H1 (cell line): ENCODE data around the gene GZMM.

Source experiments
- CHD2 ChIP-seq: IDR thresholded peaks from 2 replicates; pipeline ENCODE4 v1.6.1; 2012; ENCODE audit warnings: low read length, improper control_type of control experiment
- CREB1 ChIP-seq: IDR thresholded peaks from 2 replicates; pipeline ENCODE4 v1.6.1; 2012; ENCODE audit warnings: inconsistent platforms
- CTCF ChIP-seq, 3 experiments: IDR thresholded peaks; 1 replicate in 2 of 3; 2 replicates in 1 of 3; pipeline versions ENCODE4 v1.5.1 to v1.6.1; 2011; ENCODE audit warnings: low read length in 3 of 3, mild to moderate bottlenecking in 3 of 3, inconsistent platforms in 2 of 3, low read depth in 1 of 3, moderate library complexity in 1 of 3; ENCODE audit not compliant: insufficient read depth in 1 of 3; ENCODE audit errors: control extremely low read depth in 1 of 3
- GABPA ChIP-seq: IDR thresholded peaks from 2 replicates; pipeline ENCODE4 v1.6.1; 2011; ENCODE audit warnings: mild to moderate bottlenecking, low read length, moderate library complexity, borderline replicate concordance; ENCODE audit not compliant: insufficient read depth
- PHF8 ChIP-seq: fragments of 200-600 bp; sonication (generic); conservative IDR thresholded peaks from 2 replicates; pipeline ENCODE4 v1.7.1; 2012; ENCODE audit warnings: low read depth, mild to moderate bottlenecking, inconsistent platforms, low read length, moderate library complexity
- POLR2A ChIP-seq, 2 experiments: IDR thresholded peaks; 1 replicate in 1 of 2; 2 replicates in 1 of 2; pipeline ENCODE4 v1.6.1; 2011; ENCODE audit warnings: low read depth in 2 of 2, low read length in 2 of 2, mild to moderate bottlenecking in 2 of 2; ENCODE audit errors: control extremely low read depth in 1 of 2
- RBBP5 ChIP-seq: IDR thresholded peaks from 2 replicates; pipeline ENCODE4 v1.7.1; 2012; ENCODE audit warnings: low read depth, mild to moderate bottlenecking, inconsistent platforms, low read length, moderate library complexity, borderline replicate concordance
- SIN3A ChIP-seq, 2 experiments: IDR thresholded peaks in 1 of 2; conservative IDR thresholded peaks in 1 of 2; 2 replicates each; pipeline ENCODE4 v1.6.1; 2011 to 2012; ENCODE audit warnings: low read length in 2 of 2, improper control_type of control experiment in 1 of 2, low read depth in 1 of 2, mild to moderate bottlenecking in 1 of 2
- SRF ChIP-seq: IDR thresholded peaks from 2 replicates; pipeline ENCODE4 v1.6.1; 2011; ENCODE audit warnings: mild to moderate bottlenecking, low read depth, low read length, moderate library complexity

DNA sequence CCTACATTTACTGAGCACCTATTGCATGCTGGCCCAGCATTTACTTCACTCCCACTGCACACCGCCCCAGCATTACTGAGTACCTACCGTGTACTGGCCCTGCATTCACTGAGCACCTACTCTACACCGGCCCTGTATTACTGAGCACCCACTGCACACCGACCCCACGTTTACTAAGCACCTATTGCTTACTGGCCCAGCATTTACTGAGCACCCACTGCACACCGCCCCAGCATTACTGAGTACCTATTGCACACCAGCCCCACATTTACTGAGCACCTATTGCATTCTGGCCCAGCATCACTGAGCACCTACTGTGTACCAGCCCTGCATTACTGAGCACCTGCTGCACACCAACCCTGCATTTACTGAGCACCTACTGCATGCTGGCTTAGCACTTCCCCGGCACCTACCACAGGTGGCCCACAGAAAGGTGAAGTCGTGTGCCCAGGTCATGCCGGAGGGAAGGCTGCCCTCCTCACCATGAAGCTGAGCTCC lies 29.6 kb upstream of the GZMM start:
- TF ChIP-seq CTCF (IDR thresholded peaks at IDR 0.05; ENCODE audit: control extremely low read depth in 1 of 3, insufficient read depth in 1 of 3, low read depth in 1 of 3, low read length in 3 of 3) (no peak), GABPA (no peak), SIN3A (conservative IDR thresholded peaks at IDR 0.05 in 1 of 2, IDR thresholded peaks at IDR 0.05 in 1 of 2; ENCODE audit: low read depth in 1 of 2, low read length in 2 of 2) (no peak), POLR2A (IDR thresholded peaks at IDR 0.05; ENCODE audit: control extremely low read depth in 1 of 2, low read depth in 2 of 2, low read length in 2 of 2) (no peak), CHD2 (no peak), SRF (no peak), RBBP5 (no peak), CREB1 (no peak), PHF8 (no peak)
